GM19238 (cell line): ENCODE results near the gene ASXL1.

Experiments
- DNase-seq: peaks from one replicate; pipeline ENCODE4 v3.0.0; 2011; ENCODE audit warnings: low spot score; ENCODE audit not compliant: insufficient read length

The ASXL1 gene

GRCh38 chr20:32452776-32453466, 94.8 kb downstream of the ASXL1 start:
- DNase-seq = no peak

GRCh38 chr20:32453467-32454163, 95.5 kb downstream of the ASXL1 start:
- DNase-seq = no peak

- no peak for DNase-seq
Observed at GRCh38 chr20:32454164-32455145, 96.3 kb downstream of the ASXL1 start.

- no peak for DNase-seq
Observed at GRCh38 chr20:32455171-32455900, 97.2 kb downstream of the ASXL1 start.

GRCh38 chr20:32455901-32456701, 98.0 kb downstream of the ASXL1 start:
- DNase-seq = no peak

- peak; percentile 63 for DNase-seq
Observed at GRCh38 chr20:32456869-32457478, 98.8 kb downstream of the ASXL1 start.

- DNase-seq = peak; percentile 48
Observed at GRCh38 chr20:32457479-32457986, 99.4 kb downstream of the ASXL1 start.

GRCh38 chr20:32458061-32458836, 100.1 kb downstream of the ASXL1 start:
- DNase-seq = no peak

- no peak for DNase-seq
Observed at GRCh38 chr20:32458837-32459220, 100.7 kb downstream of the ASXL1 start.

- DNase-seq = no peak
Observed at GRCh38 chr20:32460231-32460630, 102.1 kb downstream of the ASXL1 start.

- DNase-seq = no peak
Observed at GRCh38 chr20:32460683-32461320, 102.7 kb downstream of the ASXL1 start.

GRCh38 chr20:32461836-32462600, 103.9 kb downstream of the ASXL1 start:
- DNase-seq = no peak

GRCh38 chr20:32462900-32463641, 104.9 kb downstream of the ASXL1 start:
- DNase-seq = no peak

- no peak for DNase-seq
Observed at GRCh38 chr20:32463642-32464400, 105.7 kb downstream of the ASXL1 start.

- no peak for DNase-seq
Observed at GRCh38 chr20:32464401-32465091, 106.4 kb downstream of the ASXL1 start.
